A673 (cell line): ENCODE data around the gene BARX1. TPM values are rescaled to one million over a fixed set of nuclear protein-coding genes. Genes with fewer than 3 reads are reported as not detected.

Experiments
- BruUV-seq: library from RNA; stranded (reverse); fragments of 400-500 nt; replicated peaks from 2 replicates; lab custom pipeline; 2021; lab: Mats Ljungman, UMichigan
- CTCF ChIA-PET: fragments of 300-600 bp; sonication (Branson Sonifier 250); formaldehyde crosslinking; loops from one replicate; lab custom pipeline; 2022; ENCODE audit warnings: antibody characterized with exemption; lab: Charles Lee
- POLR2A ChIA-PET: fragments of 300-600 bp; sonication (Branson Sonifier 250); formaldehyde crosslinking; loops from one replicate; lab custom pipeline; 2022; ENCODE audit warnings: antibody characterized with exemption; ENCODE audit not compliant: low non-redundant PET; lab: Charles Lee
- DNase-seq: peaks from one replicate; pipeline ENCODE4 v3.0.0-alpha.2; 2015; ENCODE audit warnings: low spot score
- H3K27ac ChIP-seq: fragments of 200-600 bp; sonication (generic); 2 replicates; pipeline ENCODE4 v1.5.1; 2016; ENCODE audit warnings: mixed run types, low read depth, mild to moderate bottlenecking, mixed read lengths, antibody characterized with exemption, low read length; ENCODE audit not compliant: poor library complexity, severe bottlenecking
- H3K27me3 ChIP-seq: fragments of 200-600 bp; sonication (generic); replicated peaks from 2 replicates; pipeline ENCODE4 v1.6.1; 2017; ENCODE audit warnings: mixed run types, low read depth, mild to moderate bottlenecking, mixed read lengths, antibody characterized with exemption, low read length; ENCODE audit not compliant: insufficient read depth, poor library complexity
- H3K36me3 ChIP-seq: fragments of 200-600 bp; sonication (generic); 2 replicates; pipeline ENCODE4 v1.6.1; 2016; ENCODE audit warnings: mixed run types, mild to moderate bottlenecking, mixed read lengths, antibody characterized with exemption, low read length; ENCODE audit not compliant: insufficient read depth, poor library complexity, severe bottlenecking
- H3K4me1 ChIP-seq: fragments of 200-600 bp; sonication (generic); 2 replicates; pipeline ENCODE4 v1.6.1; 2017; ENCODE audit warnings: mixed run types, mild to moderate bottlenecking, mixed read lengths, antibody characterized with exemption, low read length; ENCODE audit not compliant: insufficient read depth, poor library complexity, severe bottlenecking
- H3K4me3 ChIP-seq: fragments of 200-600 bp; sonication (generic); 2 replicates; pipeline ENCODE4 v1.5.1; 2016; ENCODE audit warnings: low read depth, mixed run types, mild to moderate bottlenecking, mixed read lengths, low read length; ENCODE audit not compliant: poor library complexity, severe bottlenecking
- H3K9me3 ChIP-seq: fragments of 200-600 bp; sonication (generic); 2 replicates; pipeline ENCODE4 v1.6.1; 2016; ENCODE audit warnings: mixed run types, low read depth, mild to moderate bottlenecking, mixed read lengths, antibody characterized with exemption, low read length; ENCODE audit not compliant: poor library complexity, severe bottlenecking
- CTCF ChIP-seq: fragments of 300-800, 200-600 bp; sonication (generic); conservative IDR thresholded peaks from 2 replicates; pipeline ENCODE4 v1.5.1; 2017; ENCODE audit warnings: low read depth, mild to moderate bottlenecking, antibody characterized with exemption, low read length, moderate library complexity, mixed read lengths
- EZH2 ChIP-seq: fragments of 200-600 bp; sonication (generic); IDR thresholded peaks from 2 replicates; pipeline ENCODE4 v1.6.1; 2017; ENCODE audit warnings: borderline replicate concordance, low read depth, mild to moderate bottlenecking, mixed read lengths, antibody characterized with exemption, low read length; ENCODE audit not compliant: poor library complexity, severe bottlenecking
- intact Hi-C: fragments of 100-400 bp; cut with micrococcal nuclease; formaldehyde crosslinking; loops from one replicate; pipeline ENCODE4 v1.10.0; 2022; ENCODE audit not compliant: unreplicated experiment
- total RNA-seq: library from RNA; stranded (reverse); gene quantifications from 2 replicates; pipeline ENCODE4 v1.2.3, GENCODE V29; 2021

Gene BARX1
- total RNA-seq, 1 experiment from 2014 or later = 9.8 TPM

GRCh38 chr9:93929231-93929630 is 25.9 kb downstream of the BARX1 start:
- DNase-seq = no peak
- Histone ChIP-seq H3K36me3 (no peaks in the 10 kb centered on the region), H3K4me1 (no peaks in the 10 kb centered on the region), H3K27ac (no peak overlapping the region), H3K9me3 (no peaks in the 10 kb centered on the region), H3K4me3 (no peak overlapping the region), H3K27me3 (peaks cover 8% of the 10 kb centered on the region)
- no peak for TF ChIP-seq EZH2
- TF ChIP-seq CTCF = no peak
- CTCF ChIA-PET = no interaction called here
- no TSS peak for BruUV-seq
- intact Hi-C loops = no loop called here
- POLR2A ChIA-PET = no interaction called here

GRCh38 chr9:93922535-93922934 is 32.6 kb downstream of the BARX1 start:
- CTCF ChIA-PET = no interaction called here
- Histone ChIP-seq H3K4me1 (no peaks in the 10 kb centered on the region), H3K27me3 (no peaks in the 10 kb centered on the region), H3K4me3 (no peak overlapping the region), H3K36me3 (no peaks in the 10 kb centered on the region), H3K9me3 (no peaks in the 10 kb centered on the region), H3K27ac (no peak overlapping the region)
- BruUV-seq = no TSS peak
- intact Hi-C loops = no loop called here
- TF ChIP-seq CTCF (no peak), EZH2 (no peak)
- POLR2A ChIA-PET = no interaction called here
- no peak for DNase-seq

- TF ChIP-seq EZH2 (no peak), CTCF (no peak)
- ChIA-PET CTCF (no interaction called here), POLR2A (no interaction called here)
- intact Hi-C loops = no loop called here
- Histone ChIP-seq H3K9me3 (no peaks in the 10 kb centered on the region), H3K4me3 (no peak overlapping the region), H3K27me3 (no peaks in the 10 kb centered on the region), H3K27ac (no peak overlapping the region), H3K36me3 (no peaks in the 10 kb centered on the region), H3K4me1 (no peaks in the 10 kb centered on the region)
- no peak for DNase-seq
- no TSS peak for BruUV-seq
These were observed 34.9 kb downstream of the BARX1 start for GRCh38 chr9:93920131-93920800.
